Stimulated activated CD8-positive, alpha-beta memory T cell treated with anti-CD3 and anti-CD28 coated beads, Interleukin-7, amount 100 ng/mL, for 1 hour (primary cell): ENCODE results near the gene CD276.
"Not testable (repeated sequence)": the region's sequence is repeated elsewhere in the genome, so short reads cannot be mapped to it uniquely, and the experiment has no call there.

Source experiments
- DNase-seq, 2 donors: peaks; one replicate each; pipeline ENCODE4 v3.0.0-alpha.2; 2020; ENCODE audit warnings: low read depth in 2 of 2

Gene CD276

DNA sequence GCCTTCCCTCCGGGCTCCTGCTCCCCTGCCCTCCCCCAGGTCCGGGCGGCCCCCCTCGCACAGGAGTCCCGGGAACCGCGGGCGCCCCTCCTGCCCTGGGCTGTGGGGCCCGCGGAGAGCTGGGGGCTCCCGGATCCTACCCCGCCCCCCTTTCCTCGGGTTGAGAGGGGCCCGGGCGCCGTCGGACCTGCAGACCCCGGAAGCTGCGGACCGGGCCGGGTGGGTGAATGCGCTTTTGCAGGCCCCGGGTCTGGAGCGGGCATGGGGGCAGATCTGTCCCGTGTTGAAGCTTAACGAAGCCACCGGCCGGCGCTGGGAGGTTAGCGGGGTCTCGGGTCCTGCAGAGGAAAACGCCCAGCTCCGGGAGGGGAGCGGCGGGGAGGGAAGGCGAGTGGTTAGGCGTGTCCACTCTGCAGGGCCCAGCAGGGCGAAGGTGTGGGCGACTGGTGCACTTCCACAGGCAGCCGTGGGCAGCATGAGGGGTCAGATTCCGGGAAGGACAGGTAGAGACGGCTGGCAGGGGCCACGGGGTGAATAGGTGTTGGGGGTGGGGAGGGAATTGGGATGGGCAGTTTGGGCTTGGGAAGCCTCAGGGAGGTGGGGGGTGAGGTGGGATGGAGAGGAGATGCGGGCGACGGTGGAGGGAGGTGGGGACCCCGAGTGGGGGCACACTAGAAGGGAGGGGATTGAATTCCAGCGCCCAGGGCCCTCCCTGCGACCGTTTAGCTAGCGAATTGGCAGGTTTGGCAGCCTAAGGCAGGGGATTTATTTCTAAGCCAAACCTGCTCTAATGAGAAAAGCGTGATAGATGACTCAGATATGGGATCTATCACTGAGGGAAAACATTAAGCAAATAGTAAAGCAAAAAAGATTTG, 635 bp downstream of the CD276 start:
- no peak for DNase-seq

GRCh38 chr15:73685981-73686380, 1.8 kb downstream of the CD276 start:
- no peak for DNase-seq

- no peak for DNase-seq
These were observed 2.6 kb downstream of the CD276 start for GRCh38 chr15:73686781-73687256.

DNA sequence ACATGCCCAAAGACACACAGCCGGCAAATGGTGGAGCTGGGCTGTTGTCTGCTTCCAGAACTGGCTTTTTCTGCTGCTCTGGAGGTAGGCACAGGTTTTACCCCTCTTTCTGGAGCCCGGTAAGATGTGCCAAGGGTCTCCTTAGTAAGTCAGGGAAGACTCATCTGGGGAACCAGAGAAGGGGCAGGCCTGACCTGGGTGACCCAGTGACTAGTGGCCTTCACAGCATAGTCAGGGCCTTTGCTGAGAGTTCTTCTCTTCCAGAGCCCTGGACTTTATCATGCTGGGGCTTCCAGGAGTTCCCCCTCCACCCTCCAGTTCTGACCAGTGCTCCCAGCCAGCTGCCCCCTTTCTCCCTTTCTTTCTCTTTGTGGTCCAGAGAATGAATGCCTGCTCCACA, 3.2 kb downstream of the CD276 start:
- no peak for DNase-seq

GRCh38 chr15:73688455-73688854, 4.3 kb downstream of the CD276 start:
- DNase-seq, result no peak

DNA sequence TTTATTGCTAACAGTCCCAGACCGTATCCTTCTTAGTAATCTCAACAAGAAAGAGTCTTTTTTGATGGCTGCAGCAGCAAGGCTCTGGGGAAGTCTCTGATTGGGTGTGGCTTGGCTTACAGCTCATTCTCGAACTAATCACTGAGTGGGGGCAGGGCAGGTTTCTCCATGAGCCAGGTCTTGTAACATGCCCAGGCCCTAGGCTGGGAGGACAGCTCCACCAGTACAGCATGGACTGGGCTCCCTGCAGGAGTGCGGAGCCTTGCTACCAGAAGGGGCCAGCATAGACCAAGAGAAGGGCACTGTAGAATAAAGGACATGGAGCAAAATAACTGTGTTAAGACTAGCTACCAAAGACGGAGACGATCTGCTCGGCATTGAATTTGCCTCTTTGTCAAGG, 7.2 kb downstream of the CD276 start:
- no peak for DNase-seq

DNA sequence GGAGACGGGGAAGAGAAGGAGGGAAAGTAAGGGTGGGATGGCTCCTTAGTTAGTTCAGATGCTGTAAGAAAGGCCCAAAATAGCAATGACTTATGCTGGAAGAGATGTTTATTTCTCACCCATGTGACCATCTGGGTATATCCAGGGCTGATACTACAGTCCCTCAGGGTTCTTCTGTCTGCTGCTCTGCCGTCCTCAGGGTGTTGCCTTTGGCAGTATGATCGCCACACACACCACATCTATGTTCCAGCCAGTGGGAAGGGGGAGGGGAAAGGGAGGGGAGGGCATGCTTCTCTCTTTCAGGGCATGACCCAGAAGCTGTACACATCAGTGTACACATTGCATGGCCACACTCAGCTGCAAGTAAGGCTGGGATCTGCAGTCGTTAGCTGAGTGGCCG, 10.2 kb downstream of the CD276 start:
- no peak for DNase-seq

DNA sequence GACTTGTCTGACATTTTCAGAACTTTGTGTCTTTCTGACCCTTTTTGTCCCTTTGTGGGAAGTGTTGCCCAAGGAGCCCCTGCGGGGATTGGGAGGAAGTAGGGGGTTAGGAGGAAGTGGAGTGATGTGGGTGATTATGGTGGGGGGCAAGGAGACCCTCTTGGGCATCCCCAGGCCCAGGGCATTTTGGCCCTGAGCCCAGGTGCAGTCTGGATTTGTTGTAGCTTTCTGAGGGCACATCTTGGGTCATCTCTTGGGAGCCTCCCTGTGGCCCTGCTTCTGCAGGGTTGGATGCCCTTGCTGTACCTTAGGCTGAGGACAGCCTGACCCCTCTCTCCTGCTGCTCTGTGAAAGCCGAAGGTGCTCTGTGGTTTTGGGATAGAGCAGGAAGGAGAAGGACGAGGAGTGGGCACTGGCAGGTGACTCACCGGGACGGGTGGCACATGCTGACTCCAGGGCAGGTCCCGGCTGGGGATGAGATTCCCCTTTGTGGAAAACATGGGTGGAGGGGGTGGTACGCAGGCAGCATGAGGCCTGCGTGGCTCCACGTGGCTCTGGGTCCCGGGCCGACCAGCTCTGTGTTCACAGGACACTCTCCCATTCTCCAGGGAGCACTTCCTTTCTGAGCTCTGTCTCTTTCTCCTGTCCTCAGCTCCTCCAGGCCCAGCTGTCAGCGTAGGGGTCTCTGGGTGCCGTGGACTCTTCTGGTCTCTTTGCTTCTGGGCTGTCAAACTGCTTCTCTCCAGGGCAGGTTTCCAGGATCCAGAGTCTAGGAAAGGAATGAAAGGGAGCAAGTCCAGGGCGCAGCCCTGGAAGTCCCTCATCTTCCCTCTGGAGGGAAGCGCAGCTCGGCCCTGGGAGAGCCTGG, 11.8 kb downstream of the CD276 start:
- no peak for DNase-seq

GRCh38 chr15:73696641-73697001, 12.4 kb downstream of the CD276 start:
- no peak for DNase-seq

GRCh38 chr15:73697033-73697467, 12.9 kb downstream of the CD276 start:
- peak; percentile 20 to 36 for DNase-seq

GRCh38 chr15:73699249-73700040, 15.3 kb downstream of the CD276 start:
- no peak for DNase-seq

DNA sequence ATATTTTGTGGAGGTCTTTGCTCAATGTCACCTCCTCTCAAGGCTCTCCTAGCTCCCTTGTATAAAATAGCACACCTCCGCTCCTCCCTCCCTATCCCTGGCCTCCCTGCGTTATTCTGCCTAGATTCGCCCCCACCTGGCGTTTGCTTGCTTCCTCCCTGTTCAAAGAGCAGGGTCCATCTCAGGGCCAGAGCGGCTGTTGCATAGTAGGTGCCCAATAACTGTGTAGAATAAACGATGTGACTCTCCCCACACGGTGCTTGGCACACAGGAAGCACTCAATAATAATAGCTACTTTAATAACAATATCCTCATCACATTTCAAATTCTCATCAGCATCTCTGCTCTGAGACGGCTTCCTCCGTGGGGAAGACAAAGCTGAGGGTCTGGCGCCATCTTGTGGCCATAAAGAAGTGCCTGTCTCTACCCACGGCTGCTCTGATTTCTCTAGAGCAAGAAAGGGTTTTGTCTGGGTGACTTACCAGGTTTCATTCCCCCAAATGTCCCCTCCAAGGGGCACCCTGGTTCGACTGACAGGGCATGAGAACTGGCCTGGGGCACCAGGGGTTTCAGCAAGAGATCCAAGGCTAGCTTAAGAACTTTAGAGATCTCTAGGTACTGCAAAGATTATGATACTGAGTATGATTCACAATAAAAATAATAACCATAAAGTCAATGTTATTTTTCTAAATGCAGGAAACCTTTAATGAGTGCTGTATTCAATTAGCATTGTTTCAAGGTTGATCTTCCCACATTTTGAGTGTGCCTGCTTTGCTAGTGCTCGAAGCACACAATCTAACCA, 16.1 kb downstream of the CD276 start:
- peak; percentile 47 to 57 for DNase-seq

DNA sequence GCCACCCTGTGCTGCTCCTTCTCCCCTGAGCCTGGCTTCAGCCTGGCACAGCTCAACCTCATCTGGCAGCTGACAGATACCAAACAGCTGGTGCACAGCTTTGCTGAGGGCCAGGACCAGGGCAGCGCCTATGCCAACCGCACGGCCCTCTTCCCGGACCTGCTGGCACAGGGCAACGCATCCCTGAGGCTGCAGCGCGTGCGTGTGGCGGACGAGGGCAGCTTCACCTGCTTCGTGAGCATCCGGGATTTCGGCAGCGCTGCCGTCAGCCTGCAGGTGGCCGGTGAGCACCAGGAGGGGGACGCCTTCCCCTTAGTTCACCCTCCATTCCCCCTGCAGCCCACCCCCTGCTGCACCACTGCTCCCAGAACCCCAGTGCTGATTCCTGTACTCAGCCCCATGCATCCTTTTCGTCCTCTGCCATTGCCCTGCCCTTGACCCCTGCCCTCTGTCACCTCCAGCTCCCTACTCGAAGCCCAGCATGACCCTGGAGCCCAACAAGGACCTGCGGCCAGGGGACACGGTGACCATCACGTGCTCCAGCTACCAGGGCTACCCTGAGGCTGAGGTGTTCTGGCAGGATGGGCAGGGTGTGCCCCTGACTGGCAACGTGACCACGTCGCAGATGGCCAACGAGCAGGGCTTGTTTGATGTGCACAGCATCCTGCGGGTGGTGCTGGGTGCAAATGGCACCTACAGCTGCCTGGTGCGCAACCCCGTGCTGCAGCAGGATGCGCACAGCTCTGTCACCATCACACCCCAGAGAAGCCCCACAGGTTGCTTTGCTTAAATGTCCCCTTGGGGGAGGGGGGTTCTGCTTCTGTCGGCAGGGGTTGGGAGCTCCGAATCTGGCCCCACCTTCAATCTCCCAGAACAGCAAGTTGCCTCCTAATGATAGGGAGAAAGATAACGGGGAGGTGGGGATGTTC, 18.4 kb downstream of the CD276 start:
- not testable (repeated sequence) for DNase-seq

- DNase-seq, result not testable (repeated sequence)
These were observed 19.4 kb downstream of the CD276 start for GRCh38 chr15:73703601-73704000.

- DNase-seq, result not testable (repeated sequence)
These were observed 20.1 kb downstream of the CD276 start for GRCh38 chr15:73704142-73704868.

- DNase-seq, result peak in 1 of 2 donors; percentile 30
These were observed 20.9 kb downstream of the CD276 start for GRCh38 chr15:73704869-73705645.

GRCh38 chr15:73708691-73709090, 24.5 kb downstream of the CD276 start:
- no peak for DNase-seq

DNA sequence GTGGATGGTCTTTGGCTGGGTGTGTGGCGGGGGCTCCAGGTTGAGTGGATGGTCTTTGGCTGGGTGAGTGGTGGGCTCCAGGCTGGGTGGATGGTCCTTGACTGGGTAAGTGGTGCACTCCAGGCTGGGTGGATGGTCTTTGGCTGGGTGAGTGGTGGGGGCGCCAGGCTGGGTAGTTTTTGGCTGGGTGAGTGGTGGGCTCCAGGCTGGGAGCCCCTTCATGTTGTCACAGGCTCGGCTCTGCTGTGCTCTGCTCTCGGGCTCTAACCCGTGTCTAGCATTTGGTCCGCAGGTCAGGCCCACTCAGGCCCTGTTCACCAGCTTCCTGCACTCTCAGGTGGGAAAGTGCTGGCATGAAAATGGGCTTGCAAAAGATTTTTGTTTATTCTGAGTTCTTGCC, 25.1 kb downstream of the CD276 start:
- no peak for DNase-seq
